NCI-H1436 treated with DMSO at 0.1 percent for 48 hours (cell line): ENCODE results near the gene DUSP22.

ENCODE experiments used
- DNase-seq: peaks from one replicate; lab custom pipeline; 2025; lab: John Stamatoyannopoulos, UW

Gene DUSP22

GRCh38 chr6:352896-353470 lies 60.7 kb downstream of the DUSP22 start:
- DNase-seq: no peak

GRCh38 chr6:353642-354614 lies 61.6 kb downstream of the DUSP22 start:
- no peak for DNase-seq

GRCh38 chr6:354631-355280 lies 62.5 kb downstream of the DUSP22 start:
- no peak for DNase-seq

GRCh38 chr6:355373-356208 lies 63.3 kb downstream of the DUSP22 start:
- no peak for DNase-seq

GRCh38 chr6:356828-357251 lies 64.6 kb downstream of the DUSP22 start:
- no peak for DNase-seq

- DNase-seq: no peak
Measured at GRCh38 chr6:357261-357790, 65.0 kb downstream of the DUSP22 start.

GRCh38 chr6:357791-358341 lies 65.6 kb downstream of the DUSP22 start:
- DNase-seq: no peak

GRCh38 chr6:358432-358831 lies 66.1 kb downstream of the DUSP22 start:
- no peak for DNase-seq

- DNase-seq: no peak
Measured at GRCh38 chr6:358847-359246, 66.6 kb downstream of the DUSP22 start.

GRCh38 chr6:359261-360035 lies 67.2 kb downstream of the DUSP22 start:
- no peak for DNase-seq

- no peak for DNase-seq
Measured at GRCh38 chr6:360349-360748, 68.1 kb downstream of the DUSP22 start.

GRCh38 chr6:360764-361373 lies 68.6 kb downstream of the DUSP22 start:
- no peak for DNase-seq

GRCh38 chr6:361411-362132 lies 69.3 kb downstream of the DUSP22 start:
- DNase-seq: no peak

- DNase-seq: no peak
Measured at GRCh38 chr6:362231-362923, 70.1 kb downstream of the DUSP22 start.

GRCh38 chr6:362924-363249 lies 70.6 kb downstream of the DUSP22 start:
- DNase-seq: no peak

GRCh38 chr6:363291-363690 lies 71.0 kb downstream of the DUSP22 start:
- no peak for DNase-seq

- DNase-seq: no peak
Measured at GRCh38 chr6:363909-364308, 71.6 kb downstream of the DUSP22 start.

GRCh38 chr6:364609-365540 lies 72.6 kb downstream of the DUSP22 start:
- DNase-seq: no peak
